SHP77 (cell line): ENCODE results near the gene ATP13A4.

Experiments used
- DNase-seq, 2 experiments: peaks; one replicate each; lab custom pipeline; 2025; lab: John Stamatoyannopoulos, UW

The ATP13A4 gene

GRCh38 chr3:193491026-193491425 is 63.7 kb downstream of the ATP13A4 start:
- no peak for DNase-seq

DNA sequence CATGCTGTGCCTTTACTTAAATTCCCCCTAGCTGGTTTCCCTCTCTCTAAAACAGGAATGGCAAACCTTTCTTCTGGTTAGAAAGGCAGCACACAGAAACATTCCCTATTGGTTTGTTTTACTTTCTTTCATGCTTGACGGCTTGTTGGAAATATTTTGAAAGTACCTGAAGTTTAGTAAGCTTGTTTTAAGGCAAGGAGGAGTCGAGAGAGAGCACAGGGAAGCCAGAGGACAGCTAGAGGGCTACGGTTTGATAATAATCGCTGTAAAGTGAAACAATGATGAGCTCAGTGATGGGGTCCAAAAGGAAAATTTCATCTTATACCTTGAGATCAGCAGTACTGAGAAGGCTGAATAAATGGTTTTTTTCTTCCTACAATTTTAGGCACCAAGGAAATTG is 64.1 kb downstream of the ATP13A4 start:
- DNase-seq = no peak

GRCh38 chr3:193489949-193490348 is 64.7 kb downstream of the ATP13A4 start:
- no peak for DNase-seq

GRCh38 chr3:193488741-193489140 is 66.0 kb downstream of the ATP13A4 start:
- DNase-seq = no peak

- DNase-seq = no peak
These were observed 70.6 kb downstream of the ATP13A4 start for GRCh38 chr3:193483988-193484539.

DNA sequence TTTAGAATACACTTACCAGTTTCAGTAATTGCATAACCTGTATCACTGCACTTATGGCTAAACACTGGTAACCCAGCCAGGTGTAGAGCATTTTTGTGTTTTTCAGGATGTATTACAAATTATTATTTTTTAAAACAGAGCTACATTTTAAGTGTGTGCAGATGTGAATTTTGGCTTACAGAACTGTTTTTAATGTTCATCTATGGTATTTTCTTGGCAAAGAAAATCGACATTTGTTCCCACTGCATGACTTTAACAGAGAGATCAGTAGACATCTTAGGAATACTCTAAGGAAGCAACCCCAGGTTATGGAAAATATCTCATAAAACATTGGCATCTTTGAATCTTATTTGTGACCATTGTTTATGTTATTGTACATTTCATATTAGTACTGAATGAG is 73.3 kb downstream of the ATP13A4 start:
- DNase-seq = no peak

GRCh38 chr3:193474446-193474845 is 80.2 kb downstream of the ATP13A4 start:
- DNase-seq = no peak

- no peak for DNase-seq
These were observed 84.0 kb downstream of the ATP13A4 start for GRCh38 chr3:193470710-193471109.

DNA sequence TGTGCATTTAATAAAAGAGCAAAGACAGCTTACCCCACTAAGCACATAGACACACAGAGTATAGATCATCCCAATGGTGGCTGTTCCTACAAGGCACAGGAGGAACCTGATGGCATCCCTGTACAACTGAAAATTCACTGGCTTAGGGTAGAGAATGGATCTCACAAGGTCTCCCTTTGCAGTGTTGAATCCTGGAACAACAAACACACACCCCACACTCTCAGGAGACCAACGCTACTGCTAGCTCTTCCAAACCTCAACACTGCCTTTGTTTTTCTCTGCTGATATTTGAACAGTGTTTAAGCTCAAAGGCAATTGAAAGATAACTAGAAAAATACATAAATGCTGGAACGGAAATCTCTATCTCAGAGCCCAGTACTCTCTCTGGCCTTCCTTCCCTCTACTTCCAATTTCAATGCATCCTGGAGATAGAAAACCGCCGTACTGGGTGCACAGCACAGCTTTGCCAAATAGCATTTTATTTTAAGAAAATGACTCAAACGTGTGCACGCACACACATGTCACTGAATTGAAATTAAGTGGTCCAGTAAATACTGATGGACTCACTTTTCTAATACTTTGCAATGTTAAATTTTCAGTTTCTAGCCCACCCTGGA is 88.6 kb downstream of the ATP13A4 start:
- DNase-seq = no peak

- no peak for DNase-seq
These were observed 89.8 kb downstream of the ATP13A4 start for GRCh38 chr3:193464889-193465288.

GRCh38 chr3:193457526-193457925 is 97.2 kb downstream of the ATP13A4 start:
- DNase-seq = no peak

DNA sequence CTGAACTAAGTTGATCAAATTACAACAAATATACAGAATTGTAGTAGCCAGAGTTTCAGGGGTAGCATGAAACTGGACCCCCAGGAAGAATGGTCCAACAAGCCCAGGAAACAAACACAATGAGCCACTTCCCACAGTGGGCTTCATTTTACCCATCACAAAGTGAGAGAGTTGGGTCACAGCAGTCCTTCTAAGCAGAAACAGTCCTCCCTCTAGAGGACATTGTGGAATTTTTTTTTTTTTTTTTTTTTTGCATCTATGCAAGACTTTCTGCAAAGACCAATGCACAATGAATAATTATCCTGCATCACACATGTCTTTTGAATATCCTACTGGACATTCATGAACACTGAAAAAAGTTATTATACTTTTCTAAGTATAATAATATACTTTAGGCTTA is 102.4 kb downstream of the ATP13A4 start:
- DNase-seq = no peak

- no peak for DNase-seq
These were observed 102.8 kb downstream of the ATP13A4 start for GRCh38 chr3:193451902-193452301.

DNA sequence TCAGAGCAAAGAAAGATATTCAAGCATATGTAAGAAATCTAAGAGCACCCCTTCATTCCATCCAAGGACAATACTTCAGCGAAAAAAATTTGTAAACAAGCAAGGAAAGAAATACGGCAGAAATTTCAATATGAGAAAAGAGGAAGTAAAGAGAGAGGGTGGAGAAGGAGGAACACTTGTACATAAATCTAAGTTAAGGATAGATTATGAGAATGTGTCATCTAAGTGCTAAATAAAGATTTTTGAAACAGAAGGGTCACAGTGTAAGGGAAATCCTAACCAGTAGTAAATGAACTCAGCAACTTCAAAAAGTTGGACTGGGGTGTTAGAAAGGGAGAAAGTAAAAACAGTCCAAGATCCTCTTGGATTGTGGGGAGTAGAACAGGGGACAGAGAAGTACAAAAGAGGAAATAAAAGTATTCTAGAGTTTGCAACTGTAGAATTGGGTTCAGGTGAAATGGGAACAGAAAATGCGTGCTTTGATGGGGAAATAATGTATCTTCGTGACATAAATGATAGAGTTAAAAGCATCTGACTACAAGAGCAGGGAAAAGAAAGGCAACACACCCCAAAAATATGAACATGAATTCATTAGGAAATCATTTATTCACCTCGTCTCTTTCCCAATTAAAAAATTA is 107.6 kb downstream of the ATP13A4 start:
- DNase-seq = no peak

DNA sequence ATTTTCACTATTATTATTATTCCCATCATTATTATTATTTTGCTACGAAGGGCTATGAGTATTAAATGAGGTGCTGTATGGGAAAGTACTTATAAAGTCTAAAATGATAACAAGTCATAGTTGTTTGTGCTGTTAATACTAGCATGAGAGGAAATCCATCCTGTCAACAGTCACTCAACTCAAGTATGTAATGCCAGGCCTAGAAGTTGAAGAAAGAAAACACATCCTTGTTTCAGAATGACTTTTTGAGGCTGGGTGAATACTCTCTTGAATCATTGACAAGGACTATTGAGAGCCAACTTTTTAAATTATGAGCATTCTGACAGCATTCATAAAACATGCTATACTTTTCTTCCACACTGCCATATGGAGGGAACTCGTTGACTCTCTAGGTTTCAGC is 115.3 kb downstream of the ATP13A4 start:
- DNase-seq = no peak

DNA sequence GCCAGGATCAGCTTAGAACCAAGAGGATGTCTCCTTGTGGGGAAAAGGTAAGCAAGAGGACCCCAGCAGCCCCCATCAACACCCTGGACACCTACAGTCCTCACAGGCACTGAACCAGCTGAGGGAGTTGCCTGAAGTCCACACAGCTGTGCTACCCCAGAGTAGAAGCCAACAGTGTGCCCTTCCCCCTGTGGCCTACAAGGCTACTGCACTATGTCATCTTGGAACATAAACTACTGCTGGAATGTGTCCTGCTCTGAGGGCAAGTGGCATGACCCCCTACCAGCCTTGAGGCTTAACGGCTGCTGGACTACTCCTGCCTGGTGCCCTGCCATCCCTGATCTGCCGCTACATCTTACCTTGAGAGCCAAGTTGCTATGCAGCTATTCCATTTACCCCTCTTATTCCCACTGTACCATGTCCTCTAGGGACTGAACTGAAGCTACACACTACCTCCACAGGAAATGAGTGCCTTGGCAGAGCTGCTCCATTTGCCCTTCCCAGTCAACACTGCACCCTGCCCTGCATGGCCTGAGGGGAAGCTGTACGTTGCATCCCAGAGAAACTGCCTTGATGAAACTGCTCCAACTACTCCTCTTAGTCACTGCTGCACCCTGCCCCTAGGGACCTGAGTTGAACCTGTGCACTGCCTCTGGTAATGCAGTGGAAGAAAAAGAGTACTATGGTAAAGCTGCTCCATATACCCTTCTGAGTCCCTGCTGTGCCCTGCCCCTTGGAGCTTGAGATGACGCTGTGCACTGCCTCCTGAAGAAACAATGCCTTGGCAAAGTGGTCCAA is 135.9 kb downstream of the ATP13A4 start:
- no peak for DNase-seq

DNA sequence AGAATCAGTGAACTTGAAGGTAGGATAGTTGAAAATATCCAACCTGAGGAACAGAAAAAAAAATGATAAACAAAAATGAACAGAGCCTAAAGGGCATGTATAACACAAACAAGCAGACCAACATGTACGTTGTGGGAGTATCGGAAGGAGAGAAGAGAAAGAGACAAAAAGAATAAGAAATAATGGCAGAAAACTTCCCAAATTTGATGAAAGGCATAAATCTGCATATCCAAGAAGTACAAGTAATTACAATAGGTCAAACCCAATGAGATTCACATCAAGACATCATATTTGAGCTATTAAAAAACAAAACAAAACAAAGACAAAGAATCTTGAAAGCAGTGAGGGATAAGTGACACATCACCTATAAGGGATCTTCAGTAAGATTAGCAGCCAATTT is 138.1 kb downstream of the ATP13A4 start:
- DNase-seq = no peak

DNA sequence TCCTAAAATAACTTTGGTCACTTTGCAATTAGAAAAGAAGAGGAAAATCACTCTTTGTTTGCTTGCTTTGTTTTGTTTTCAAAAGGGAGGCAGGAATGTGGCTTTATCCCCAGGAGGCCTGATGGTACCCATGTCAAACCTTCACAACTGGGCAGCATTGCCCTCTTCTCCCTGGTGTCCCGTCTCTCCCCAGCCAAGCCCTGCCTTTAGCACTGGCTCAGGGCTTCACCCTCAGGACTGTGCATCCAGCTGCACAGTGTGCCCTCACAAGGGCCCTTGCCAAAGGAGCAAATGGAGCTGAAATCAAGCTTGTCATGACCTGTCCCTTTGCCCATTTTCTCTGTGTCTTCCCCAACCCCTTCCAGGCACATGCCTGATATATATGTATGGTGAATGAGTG is 147.0 kb downstream of the ATP13A4 start:
- DNase-seq = no peak

GRCh38 chr3:193407112-193407511 is 147.6 kb downstream of the ATP13A4 start:
- no peak for DNase-seq

DNA sequence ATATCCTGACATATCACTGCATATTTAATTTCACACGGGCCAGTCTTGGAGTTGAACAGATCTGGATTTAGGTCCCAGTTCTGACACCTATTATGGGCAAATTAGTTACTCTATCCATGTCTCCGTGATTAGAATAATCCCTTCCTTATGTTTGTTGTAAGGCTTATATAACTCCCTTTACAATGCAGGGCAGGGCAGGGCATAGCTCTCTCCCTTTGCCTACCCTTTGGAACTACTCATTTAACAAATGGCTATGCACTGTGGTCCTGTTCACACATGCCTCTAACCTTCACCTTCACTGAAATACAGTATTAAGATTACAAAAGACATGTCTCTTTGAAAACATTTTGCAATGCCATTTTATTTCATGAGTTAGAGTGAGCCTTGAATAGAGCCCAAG is 151.4 kb downstream of the ATP13A4 start:
- DNase-seq = no peak

DNA sequence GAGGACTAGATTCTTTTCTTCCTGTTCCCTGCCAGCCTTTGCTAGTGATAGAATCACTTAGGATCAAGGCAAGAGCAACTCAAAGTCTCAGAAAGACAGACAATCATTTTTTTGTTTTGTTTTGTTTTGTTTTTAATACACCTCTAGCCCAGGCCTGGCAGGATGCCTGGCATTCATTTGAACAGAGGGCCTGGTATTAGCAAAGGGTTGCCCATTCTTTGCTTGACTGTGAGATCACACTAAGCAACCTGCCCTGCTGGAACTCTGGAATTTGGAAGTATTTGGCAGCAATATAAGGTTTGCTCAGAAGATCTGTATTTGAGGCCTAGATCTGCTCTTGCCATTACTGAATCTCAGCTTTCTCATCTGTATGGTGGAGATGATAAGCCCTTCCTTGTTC is 154.4 kb downstream of the ATP13A4 start:
- no peak for DNase-seq

GRCh38 chr3:193396451-193397244 is 158.0 kb downstream of the ATP13A4 start:
- no peak for DNase-seq
